GM23338 (cell line): ENCODE measurements around the gene MCOLN2. TPM values are rescaled to one million over a fixed set of nuclear protein-coding genes. Genes with fewer than 3 reads are reported as not detected.

Experiments used
- ATAC-seq: fragments of 200-7000 bp; cut with Tn5 transposase; 3 replicates; pipeline ENCODE4 v1.9.1; 2020
- DNase-seq: peaks from one replicate; pipeline ENCODE4 v3.0.0-alpha.2; 2015; ENCODE audit warnings: low spot score
- H2AFZ ChIP-seq: fragments of 200-600 bp; sonication (generic); 2 replicates; pipeline ENCODE4 v1.8.0; 2016; ENCODE audit warnings: antibody characterized with exemption, mild to moderate bottlenecking, moderate library complexity
- H3F3A ChIP-seq: fragments of 200-600 bp; sonication (generic); replicated peaks from 2 replicates; pipeline ENCODE4 v1.8.0; 2017; ENCODE audit warnings: antibody characterized with exemption, mixed run types, low read depth
- H3K27ac ChIP-seq: fragments of 200-600 bp; sonication (generic); 2 replicates; pipeline ENCODE4 v1.6.1; 2016; ENCODE audit warnings: low read depth
- H3K27me3 ChIP-seq: fragments of 200-600 bp; sonication (generic); 2 replicates; pipeline ENCODE4 v1.8.0; 2016; ENCODE audit warnings: mild to moderate bottlenecking, mixed run types, moderate library complexity; ENCODE audit not compliant: insufficient read depth
- H3K36me3 ChIP-seq: fragments of 200-600 bp; sonication (generic); 2 replicates; pipeline ENCODE4 v1.8.0; 2016; ENCODE audit warnings: mild to moderate bottlenecking; ENCODE audit not compliant: insufficient read depth
- H3K4me1 ChIP-seq: fragments of 200-600 bp; sonication (generic); 2 replicates; pipeline ENCODE4 v1.8.0; 2016; ENCODE audit warnings: mild to moderate bottlenecking, moderate library complexity; ENCODE audit not compliant: insufficient read depth
- H3K4me2 ChIP-seq: fragments of 200-600 bp; sonication (generic); 2 replicates; pipeline ENCODE4 v1.7.1; 2017; ENCODE audit warnings: mixed run types
- H3K4me3 ChIP-seq: fragments of 200-600 bp; sonication (generic); 2 replicates; pipeline ENCODE4 v1.6.1; 2016; ENCODE audit warnings: mixed run types
- H3K79me2 ChIP-seq: fragments of 200-600 bp; sonication (generic); replicated peaks from 2 replicates; pipeline ENCODE4 v1.8.0; 2017; ENCODE audit warnings: mild to moderate bottlenecking; ENCODE audit not compliant: insufficient read depth
- H3K9me2 ChIP-seq: fragments of 200-600 bp; sonication (generic); 2 replicates; pipeline ENCODE4 v1.8.0; 2017; ENCODE audit not compliant: insufficient read depth
- H4K20me1 ChIP-seq: fragments of 200-600 bp; sonication (generic); replicated peaks from 2 replicates; pipeline ENCODE4 v1.8.0; 2017; ENCODE audit warnings: mild to moderate bottlenecking; ENCODE audit not compliant: insufficient read depth
- H3K27ac Mint-ChIP-seq: 2 replicates; pipeline ENCODE4 v1.8.0; 2020; ENCODE audit warnings: inconsistent platforms, mild to moderate bottlenecking, moderate library complexity, mixed read lengths
- H3K27me3 Mint-ChIP-seq: 3 replicates; pipeline ENCODE4 v1.8.0; 2022; ENCODE audit warnings: low read depth, mild to moderate bottlenecking, moderate library complexity, mixed read lengths, inconsistent platforms; ENCODE audit not compliant: insufficient read depth, poor library complexity
- H3K36me3 Mint-ChIP-seq: 3 replicates; pipeline ENCODE4 v1.8.0; 2021; ENCODE audit warnings: low read depth, mild to moderate bottlenecking, inconsistent platforms, moderate library complexity, mixed read lengths
- H3K4me1 Mint-ChIP-seq: 3 replicates; pipeline ENCODE4 v1.8.0; 2020; ENCODE audit warnings: mild to moderate bottlenecking, inconsistent platforms, mixed read lengths
- H3K4me3 Mint-ChIP-seq: 3 replicates; pipeline ENCODE4 v1.8.0; 2021; ENCODE audit warnings: moderate library complexity, mild to moderate bottlenecking, inconsistent platforms, mixed read lengths
- H3K9me3 Mint-ChIP-seq: 3 replicates; pipeline ENCODE4 v1.8.0; 2020; ENCODE audit warnings: moderate library complexity, mild to moderate bottlenecking, inconsistent platforms, mixed read lengths
- CREB1 ChIP-seq: fragments of 250-450 bp; sonication (Bioruptor Pico); IDR thresholded peaks from 2 replicates; pipeline ENCODE4 v1.5.0; 2020; ENCODE audit warnings: low read depth, mild to moderate bottlenecking, moderate library complexity
- EZH2 ChIP-seq: fragments of 200-600 bp; sonication (generic); IDR thresholded peaks from one replicate; pipeline ENCODE4 v1.8.0; 2017; ENCODE audit warnings: antibody characterized with exemption, mild to moderate bottlenecking, low read depth; ENCODE audit not compliant: unreplicated experiment
- EZH2phosphoT487 ChIP-seq: fragments of 200-600 bp; sonication (generic); IDR thresholded peaks from one replicate; pipeline ENCODE4 v1.8.1; 2018; ENCODE audit warnings: antibody characterized with exemption; ENCODE audit not compliant: unreplicated experiment
- JUNB ChIP-seq: IDR thresholded peaks from one replicate; pipeline ENCODE4 v1.6.1; 2016; ENCODE audit warnings: antibody characterized with exemption; ENCODE audit not compliant: unreplicated experiment
- NANOG ChIP-seq: IDR thresholded peaks from 2 replicates; pipeline ENCODE4 v1.6.1; 2016; ENCODE audit warnings: antibody characterized with exemption, borderline replicate concordance
- POLR2AphosphoS5 ChIP-seq: IDR thresholded peaks from 2 replicates; pipeline ENCODE4 v1.6.1; 2016; ENCODE audit warnings: antibody characterized with exemption, low read depth
- STAT1 ChIP-seq: IDR thresholded peaks from one replicate; pipeline ENCODE4 v1.6.1; 2016; ENCODE audit warnings: antibody characterized with exemption; ENCODE audit not compliant: unreplicated experiment
- ZNF114 ChIP-seq: fragments of 250-450 bp; sonication (Bioruptor Pico); IDR thresholded peaks from 2 replicates; pipeline ENCODE4 v1.5.0; 2020; ENCODE audit warnings: mild to moderate bottlenecking, moderate library complexity
- ZNF331 ChIP-seq: fragments of 250-450 bp; sonication (Bioruptor Pico); IDR thresholded peaks from 2 replicates; pipeline ENCODE4 v1.5.0; 2020; ENCODE audit warnings: low read depth, mild to moderate bottlenecking, moderate library complexity
- polyA plus RNA-seq: library from polyadenylated mRNA; unstranded; fragments of >200 nt; fragmentation: Nextera tagmentation; extraction: Ambion mirVana; gene quantifications from 2 replicates; pipeline ENCODE4 v1.2.1, GENCODE V29; 2016
- total RNA-seq: library from RNA; depleted of rRNA; stranded (reverse); fragments of >200 nt; shearing (Covaris generic); gene quantifications from 2 replicates; pipeline ENCODE4 v1.2.3, GENCODE V29; 2014
- TF ChIP-seq, protein P1 (sequence below), 2 experiments: fragments of 200-600 bp in 1 of 2; sonication (generic) in 1 of 2; conservative IDR thresholded peaks; 2 replicates each; pipeline versions ENCODE4 v1.5.1 to v1.6.1; 2016 to 2017; ENCODE audit warnings: antibody characterized with exemption in 2 of 2, low read depth in 2 of 2, mild to moderate bottlenecking in 2 of 2, moderate library complexity in 1 of 2
- TF ChIP-seq, protein P2 (sequence below): IDR thresholded peaks from 2 replicates; pipeline ENCODE4 v1.6.1; 2016; ENCODE audit warnings: antibody characterized with exemption
- TF ChIP-seq, protein P3 (sequence below): fragments of 250-450 bp; sonication (Bioruptor Pico); IDR thresholded peaks from 2 replicates; pipeline ENCODE4 v1.5.0; 2020; ENCODE audit warnings: mild to moderate bottlenecking, moderate library complexity
- TF ChIP-seq, protein P4 (sequence below): IDR thresholded peaks from one replicate; pipeline ENCODE4 v1.6.1; 2018; ENCODE audit warnings: antibody characterized with exemption; ENCODE audit not compliant: unreplicated experiment

The MCOLN2 gene
- total and polyA plus RNA-seq, 2 experiments from 2014 or later: 2.7 to 10.0 TPM

DNA sequence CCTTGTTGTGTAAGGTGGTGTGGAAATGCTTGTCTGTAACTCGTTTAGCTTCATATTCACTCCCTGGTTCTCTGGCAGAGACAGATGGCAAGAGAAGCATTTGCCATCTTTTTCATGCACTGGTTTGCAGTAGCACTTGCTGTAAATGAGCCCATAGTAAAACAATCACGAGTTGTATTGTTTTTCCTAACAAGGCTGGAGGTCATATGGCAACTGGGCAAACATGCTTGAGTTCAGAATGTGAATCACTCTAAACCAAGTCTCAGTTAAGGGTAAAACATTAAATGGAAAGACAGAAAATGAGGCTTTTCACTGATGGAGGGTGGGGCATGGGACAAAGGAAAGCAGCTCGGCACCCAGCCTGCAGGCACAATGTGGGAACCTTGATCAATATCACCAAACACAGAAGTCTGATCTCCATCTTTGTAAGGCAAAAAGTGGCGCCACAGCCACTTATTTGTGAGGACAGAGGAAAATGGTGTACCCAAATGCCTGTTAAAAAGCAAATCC lies 77.4 kb downstream of the MCOLN2 start:
- no peak overlapping the region for H3K27ac Mint-ChIP-seq
- no peaks in the 10 kb centered on the region for H3K9me2 ChIP-seq
- H3K4me3 ChIP-seq: no peak overlapping the region
- H3K4me1 Mint-ChIP-seq: no peaks in the 10 kb centered on the region; the same call in 2 of the 3 replicates
- no peaks in the 10 kb centered on the region for H3K27me3 Mint-ChIP-seq
- H3K4me2 ChIP-seq: no peak overlapping the region
- no peaks in the 10 kb centered on the region; the same call in 1 of the 2 replicates for H3K4me1 ChIP-seq
- H3K79me2 ChIP-seq: no peaks in the 10 kb centered on the region
- no peaks in the 10 kb centered on the region for H3K36me3 ChIP-seq
- H2AFZ ChIP-seq: peak overlapping the region; percentile 80; the same call in 1 of the 2 replicates
- no peak overlapping the region for H3K27ac ChIP-seq
- no peaks in the 10 kb centered on the region for H4K20me1 ChIP-seq
- no peak for ATAC-seq
- no peak for DNase-seq
- no peaks in the 10 kb centered on the region for H3K36me3 Mint-ChIP-seq
- no peaks in the 10 kb centered on the region; the same call in 2 of the 3 replicates for H3K9me3 Mint-ChIP-seq
- no peaks in the 10 kb centered on the region for H3K27me3 ChIP-seq
- no peaks in the 10 kb centered on the region for H3F3A ChIP-seq
- H3K4me3 Mint-ChIP-seq: no peak overlapping the region
- TF ChIP-seq POLR2AphosphoS5 (no peak), ZNF114 (CRISPR knock-in tag) (no peak), STAT1 (no peak), CREB1 (no peak), ZNF331 (CRISPR knock-in tag) (no peak), EZH2phosphoT487 (no peak), NANOG (no peak), JUNB (no peak), EZH2 (no peak)
- TF ChIP-seq, protein P1, sequence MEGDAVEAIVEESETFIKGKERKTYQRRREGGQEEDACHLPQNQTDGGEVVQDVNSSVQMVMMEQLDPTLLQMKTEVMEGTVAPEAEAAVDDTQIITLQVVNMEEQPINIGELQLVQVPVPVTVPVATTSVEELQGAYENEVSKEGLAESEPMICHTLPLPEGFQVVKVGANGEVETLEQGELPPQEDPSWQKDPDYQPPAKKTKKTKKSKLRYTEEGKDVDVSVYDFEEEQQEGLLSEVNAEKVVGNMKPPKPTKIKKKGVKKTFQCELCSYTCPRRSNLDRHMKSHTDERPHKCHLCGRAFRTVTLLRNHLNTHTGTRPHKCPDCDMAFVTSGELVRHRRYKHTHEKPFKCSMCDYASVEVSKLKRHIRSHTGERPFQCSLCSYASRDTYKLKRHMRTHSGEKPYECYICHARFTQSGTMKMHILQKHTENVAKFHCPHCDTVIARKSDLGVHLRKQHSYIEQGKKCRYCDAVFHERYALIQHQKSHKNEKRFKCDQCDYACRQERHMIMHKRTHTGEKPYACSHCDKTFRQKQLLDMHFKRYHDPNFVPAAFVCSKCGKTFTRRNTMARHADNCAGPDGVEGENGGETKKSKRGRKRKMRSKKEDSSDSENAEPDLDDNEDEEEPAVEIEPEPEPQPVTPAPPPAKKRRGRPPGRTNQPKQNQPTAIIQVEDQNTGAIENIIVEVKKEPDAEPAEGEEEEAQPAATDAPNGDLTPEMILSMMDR (conservative IDR thresholded peaks at IDR 0.05; ENCODE audit: low read depth in 2 of 2): no peak
- TF ChIP-seq, protein P2, sequence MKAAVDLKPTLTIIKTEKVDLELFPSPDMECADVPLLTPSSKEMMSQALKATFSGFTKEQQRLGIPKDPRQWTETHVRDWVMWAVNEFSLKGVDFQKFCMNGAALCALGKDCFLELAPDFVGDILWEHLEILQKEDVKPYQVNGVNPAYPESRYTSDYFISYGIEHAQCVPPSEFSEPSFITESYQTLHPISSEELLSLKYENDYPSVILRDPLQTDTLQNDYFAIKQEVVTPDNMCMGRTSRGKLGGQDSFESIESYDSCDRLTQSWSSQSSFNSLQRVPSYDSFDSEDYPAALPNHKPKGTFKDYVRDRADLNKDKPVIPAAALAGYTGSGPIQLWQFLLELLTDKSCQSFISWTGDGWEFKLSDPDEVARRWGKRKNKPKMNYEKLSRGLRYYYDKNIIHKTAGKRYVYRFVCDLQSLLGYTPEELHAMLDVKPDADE: no peak
- TF ChIP-seq, protein P3, sequence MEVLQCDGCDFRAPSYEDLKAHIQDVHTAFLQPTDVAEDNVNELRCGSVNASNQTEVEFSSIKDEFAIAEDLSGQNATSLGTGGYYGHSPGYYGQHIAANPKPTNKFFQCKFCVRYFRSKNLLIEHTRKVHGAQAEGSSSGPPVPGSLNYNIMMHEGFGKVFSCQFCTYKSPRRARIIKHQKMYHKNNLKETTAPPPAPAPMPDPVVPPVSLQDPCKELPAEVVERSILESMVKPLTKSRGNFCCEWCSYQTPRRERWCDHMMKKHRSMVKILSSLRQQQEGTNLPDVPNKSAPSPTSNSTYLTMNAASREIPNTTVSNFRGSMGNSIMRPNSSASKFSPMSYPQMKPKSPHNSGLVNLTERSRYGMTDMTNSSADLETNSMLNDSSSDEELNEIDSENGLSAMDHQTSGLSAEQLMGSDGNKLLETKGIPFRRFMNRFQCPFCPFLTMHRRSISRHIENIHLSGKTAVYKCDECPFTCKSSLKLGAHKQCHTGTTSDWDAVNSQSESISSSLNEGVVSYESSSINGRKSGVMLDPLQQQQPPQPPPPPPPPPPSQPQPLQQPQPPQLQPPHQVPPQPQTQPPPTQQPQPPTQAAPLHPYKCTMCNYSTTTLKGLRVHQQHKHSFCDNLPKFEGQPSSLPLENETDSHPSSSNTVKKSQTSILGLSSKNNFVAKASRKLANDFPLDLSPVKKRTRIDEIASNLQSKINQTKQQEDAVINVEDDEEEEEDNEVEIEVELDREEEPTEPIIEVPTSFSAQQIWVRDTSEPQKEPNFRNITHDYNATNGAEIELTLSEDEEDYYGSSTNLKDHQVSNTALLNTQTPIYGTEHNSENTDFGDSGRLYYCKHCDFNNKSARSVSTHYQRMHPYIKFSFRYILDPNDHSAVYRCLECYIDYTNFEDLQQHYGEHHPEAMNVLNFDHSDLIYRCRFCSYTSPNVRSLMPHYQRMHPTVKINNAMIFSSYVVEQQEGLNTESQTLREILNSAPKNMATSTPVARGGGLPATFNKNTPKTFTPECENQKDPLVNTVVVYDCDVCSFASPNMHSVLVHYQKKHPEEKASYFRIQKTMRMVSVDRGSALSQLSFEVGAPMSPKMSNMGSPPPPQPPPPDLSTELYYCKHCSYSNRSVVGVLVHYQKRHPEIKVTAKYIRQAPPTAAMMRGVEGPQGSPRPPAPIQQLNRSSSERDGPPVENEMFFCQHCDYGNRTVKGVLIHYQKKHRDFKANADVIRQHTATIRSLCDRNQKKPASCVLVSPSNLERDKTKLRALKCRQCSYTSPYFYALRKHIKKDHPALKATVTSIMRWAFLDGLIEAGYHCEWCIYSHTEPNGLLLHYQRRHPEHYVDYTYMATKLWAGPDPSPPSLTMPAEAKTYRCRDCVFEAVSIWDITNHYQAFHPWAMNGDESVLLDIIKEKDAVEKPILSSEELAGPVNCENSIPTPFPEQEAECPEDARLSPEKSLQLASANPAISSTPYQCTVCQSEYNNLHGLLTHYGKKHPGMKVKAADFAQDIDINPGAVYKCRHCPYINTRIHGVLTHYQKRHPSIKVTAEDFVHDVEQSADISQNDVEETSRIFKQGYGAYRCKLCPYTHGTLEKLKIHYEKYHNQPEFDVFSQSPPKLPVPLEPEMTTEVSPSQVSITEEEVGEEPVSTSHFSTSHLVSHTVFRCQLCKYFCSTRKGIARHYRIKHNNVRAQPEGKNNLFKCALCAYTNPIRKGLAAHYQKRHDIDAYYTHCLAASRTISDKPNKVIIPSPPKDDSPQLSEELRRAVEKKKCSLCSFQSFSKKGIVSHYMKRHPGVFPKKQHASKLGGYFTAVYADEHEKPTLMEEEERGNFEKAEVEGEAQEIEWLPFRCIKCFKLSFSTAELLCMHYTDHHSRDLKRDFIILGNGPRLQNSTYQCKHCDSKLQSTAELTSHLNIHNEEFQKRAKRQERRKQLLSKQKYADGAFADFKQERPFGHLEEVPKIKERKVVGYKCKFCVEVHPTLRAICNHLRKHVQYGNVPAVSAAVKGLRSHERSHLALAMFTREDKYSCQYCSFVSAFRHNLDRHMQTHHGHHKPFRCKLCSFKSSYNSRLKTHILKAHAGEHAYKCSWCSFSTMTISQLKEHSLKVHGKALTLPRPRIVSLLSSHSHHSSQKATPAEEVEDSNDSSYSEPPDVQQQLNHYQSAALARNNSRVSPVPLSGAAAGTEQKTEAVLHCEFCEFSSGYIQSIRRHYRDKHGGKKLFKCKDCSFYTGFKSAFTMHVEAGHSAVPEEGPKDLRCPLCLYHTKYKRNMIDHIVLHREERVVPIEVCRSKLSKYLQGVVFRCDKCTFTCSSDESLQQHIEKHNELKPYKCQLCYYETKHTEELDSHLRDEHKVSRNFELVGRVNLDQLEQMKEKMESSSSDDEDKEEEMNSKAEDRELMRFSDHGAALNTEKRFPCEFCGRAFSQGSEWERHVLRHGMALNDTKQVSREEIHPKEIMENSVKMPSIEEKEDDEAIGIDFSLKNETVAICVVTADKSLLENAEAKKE (CRISPR knock-in tag): no peak
- TF ChIP-seq, protein P4, sequence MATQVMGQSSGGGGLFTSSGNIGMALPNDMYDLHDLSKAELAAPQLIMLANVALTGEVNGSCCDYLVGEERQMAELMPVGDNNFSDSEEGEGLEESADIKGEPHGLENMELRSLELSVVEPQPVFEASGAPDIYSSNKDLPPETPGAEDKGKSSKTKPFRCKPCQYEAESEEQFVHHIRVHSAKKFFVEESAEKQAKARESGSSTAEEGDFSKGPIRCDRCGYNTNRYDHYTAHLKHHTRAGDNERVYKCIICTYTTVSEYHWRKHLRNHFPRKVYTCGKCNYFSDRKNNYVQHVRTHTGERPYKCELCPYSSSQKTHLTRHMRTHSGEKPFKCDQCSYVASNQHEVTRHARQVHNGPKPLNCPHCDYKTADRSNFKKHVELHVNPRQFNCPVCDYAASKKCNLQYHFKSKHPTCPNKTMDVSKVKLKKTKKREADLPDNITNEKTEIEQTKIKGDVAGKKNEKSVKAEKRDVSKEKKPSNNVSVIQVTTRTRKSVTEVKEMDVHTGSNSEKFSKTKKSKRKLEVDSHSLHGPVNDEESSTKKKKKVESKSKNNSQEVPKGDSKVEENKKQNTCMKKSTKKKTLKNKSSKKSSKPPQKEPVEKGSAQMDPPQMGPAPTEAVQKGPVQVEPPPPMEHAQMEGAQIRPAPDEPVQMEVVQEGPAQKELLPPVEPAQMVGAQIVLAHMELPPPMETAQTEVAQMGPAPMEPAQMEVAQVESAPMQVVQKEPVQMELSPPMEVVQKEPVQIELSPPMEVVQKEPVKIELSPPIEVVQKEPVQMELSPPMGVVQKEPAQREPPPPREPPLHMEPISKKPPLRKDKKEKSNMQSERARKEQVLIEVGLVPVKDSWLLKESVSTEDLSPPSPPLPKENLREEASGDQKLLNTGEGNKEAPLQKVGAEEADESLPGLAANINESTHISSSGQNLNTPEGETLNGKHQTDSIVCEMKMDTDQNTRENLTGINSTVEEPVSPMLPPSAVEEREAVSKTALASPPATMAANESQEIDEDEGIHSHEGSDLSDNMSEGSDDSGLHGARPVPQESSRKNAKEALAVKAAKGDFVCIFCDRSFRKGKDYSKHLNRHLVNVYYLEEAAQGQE: no peak
